ENCODE measurements around the gene DNLZ.

DNLZ gene

DNA sequence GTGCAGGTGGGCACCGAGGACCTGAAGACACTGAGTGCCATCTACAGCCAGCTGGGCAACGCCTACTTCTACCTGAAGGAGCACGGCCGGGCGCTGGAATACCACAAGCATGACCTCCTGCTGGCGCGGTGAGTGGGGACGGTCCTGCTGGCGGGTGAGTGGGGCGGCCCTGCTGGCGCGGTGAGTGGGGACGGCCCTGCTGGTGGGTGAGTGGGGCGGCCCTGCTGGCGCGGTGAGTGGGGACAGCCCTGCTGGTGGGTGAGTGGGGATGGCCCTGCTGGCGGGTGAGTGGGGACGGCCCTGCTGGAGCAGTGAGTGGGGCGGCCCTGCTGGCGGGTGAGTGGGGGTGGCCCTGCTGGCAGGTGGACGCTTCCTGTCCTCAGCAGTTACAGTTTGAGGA, 29.0 kb downstream of the DNLZ start:
- no peak overlapping the region for H3K4me3 ChIP-seq (ENCODE audit: low read depth, low read length)
- DNase-seq (ENCODE audit: low read depth) = no peak
- TF ChIP-seq CTCF (IDR thresholded peaks at IDR 0.05; ENCODE audit: control insufficient read depth, extremely low read depth, insufficient read depth) = no peak

DNA sequence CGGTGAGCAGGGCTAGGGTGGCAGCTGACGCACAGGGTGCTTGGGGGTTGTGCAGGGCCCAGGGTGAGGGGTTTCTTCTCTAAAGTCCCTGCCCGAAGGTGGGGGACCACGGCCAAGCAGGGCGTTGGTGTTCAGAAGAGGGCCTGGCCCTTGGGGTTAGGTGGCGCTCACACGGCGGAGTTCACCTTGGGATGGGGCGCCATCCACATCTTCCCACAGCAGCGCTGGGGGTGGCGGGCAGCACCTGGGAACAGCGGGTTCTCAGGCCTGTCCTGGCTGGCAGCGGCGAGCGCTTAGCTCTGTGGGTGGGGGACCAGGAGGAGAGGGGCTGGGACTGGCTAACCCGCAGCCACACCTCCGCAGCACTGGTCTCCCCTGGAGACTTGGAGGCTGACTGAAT, 30.1 kb downstream of the DNLZ start:
- no peak for TF ChIP-seq CTCF (IDR thresholded peaks at IDR 0.05; ENCODE audit: control insufficient read depth, extremely low read depth, insufficient read depth)
- no peak for DNase-seq (ENCODE audit: low read depth)
- no peak overlapping the region for H3K4me3 ChIP-seq (ENCODE audit: low read depth, low read length)

DNA sequence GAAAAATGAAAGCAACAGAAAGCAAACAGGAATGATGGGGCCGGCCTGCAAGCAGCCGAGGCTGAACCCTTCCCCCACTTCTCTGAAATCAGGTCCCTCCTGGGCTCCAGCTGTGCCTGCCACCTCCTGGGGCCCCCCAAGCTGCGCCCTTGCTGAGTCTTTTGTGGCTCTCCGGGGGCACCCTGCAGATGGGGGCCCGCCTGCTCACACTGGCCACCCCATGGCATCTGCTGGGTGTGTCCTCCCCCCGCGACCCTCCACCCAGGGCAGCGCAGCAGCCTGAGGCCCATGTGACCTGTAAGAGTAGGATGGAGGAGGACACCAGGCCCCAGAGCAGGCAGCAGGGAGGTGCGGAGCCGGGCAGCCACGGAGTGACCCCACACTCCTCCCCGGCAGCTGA, 30.5 kb downstream of the DNLZ start:
- TF ChIP-seq CTCF (IDR thresholded peaks at IDR 0.05; ENCODE audit: control insufficient read depth, extremely low read depth, insufficient read depth) = no peak
- DNase-seq (ENCODE audit: low read depth) = no peak

DNA sequence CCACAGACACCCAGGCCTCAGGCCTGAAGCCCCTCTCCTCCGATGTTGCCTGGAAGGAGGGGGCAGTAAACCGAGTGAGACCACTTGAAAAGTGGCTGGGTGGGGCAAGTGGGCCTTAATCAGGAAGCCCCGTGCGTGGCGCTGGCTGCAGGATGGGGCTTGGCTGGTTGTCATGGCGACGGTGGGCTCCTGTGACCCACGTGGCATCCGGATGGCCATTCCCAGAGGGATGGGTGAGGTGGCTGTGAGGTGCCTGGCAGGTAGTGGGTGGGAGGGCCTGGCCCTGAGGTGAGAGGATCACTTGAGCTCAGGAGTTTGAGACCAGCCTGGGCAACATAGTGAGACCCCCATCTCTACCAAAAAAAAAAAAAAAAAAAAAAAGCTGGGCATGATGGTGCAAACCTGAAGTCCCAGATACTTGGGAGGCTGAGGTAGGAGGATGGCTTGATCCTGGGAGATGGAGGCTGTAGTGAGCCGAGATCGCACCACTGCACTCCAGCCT, 31.0 kb downstream of the DNLZ start:
- DNase-seq (ENCODE audit: low read depth) = no peak
- no peak overlapping the region for H3K4me3 ChIP-seq (ENCODE audit: low read depth, low read length)
- no peak for TF ChIP-seq CTCF (IDR thresholded peaks at IDR 0.05; ENCODE audit: control insufficient read depth, extremely low read depth, insufficient read depth)

More for the DNA sequence above, 30.5 kb downstream of the DNLZ start:
- H3K4me3 ChIP-seq (ENCODE audit: low read depth, low read length) = no peak overlapping the region

- TF ChIP-seq CTCF (IDR thresholded peaks at IDR 0.05; ENCODE audit: control insufficient read depth, extremely low read depth, insufficient read depth) = no peak
- DNase-seq (ENCODE audit: low read depth) = no peak
- H3K4me3 ChIP-seq (ENCODE audit: low read depth, low read length) = no peak overlapping the region
These were observed 31.7 kb downstream of the DNLZ start for GRCh38 chr9:136331556-136332481.

DNA sequence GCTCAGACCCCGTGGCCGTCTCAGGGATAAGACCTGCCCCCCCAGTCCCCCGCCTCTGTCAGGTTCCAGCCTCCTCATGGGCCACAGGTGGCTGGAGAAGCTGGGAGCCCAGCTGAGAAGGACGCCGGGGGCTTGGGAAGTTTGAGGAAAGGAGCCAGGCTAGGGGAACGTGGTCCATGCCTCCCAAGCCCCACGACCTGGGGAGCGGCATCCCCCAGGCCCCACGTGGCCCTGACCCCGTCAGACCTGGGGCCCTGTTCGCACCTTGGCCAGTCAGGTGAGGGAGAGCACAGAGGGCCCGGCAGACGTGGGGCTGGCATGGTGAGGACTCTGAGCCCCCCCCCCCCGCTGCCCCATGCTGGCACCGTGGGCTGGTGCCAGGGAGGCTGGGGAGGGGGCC, 32.5 kb downstream of the DNLZ start:
- no peak overlapping the region for H3K4me3 ChIP-seq (ENCODE audit: low read depth, low read length)
- no peak for TF ChIP-seq CTCF (IDR thresholded peaks at IDR 0.05; ENCODE audit: control insufficient read depth, extremely low read depth, insufficient read depth)
- no peak for DNase-seq (ENCODE audit: low read depth)
